HG03442 (cell line): ENCODE results near the gene SMURF1.
"Not testable (repeated sequence)": the region's sequence is repeated elsewhere in the genome, so short reads cannot be mapped to it uniquely, and the experiment has no call there.

ENCODE experiments used
- ATAC-seq: cut with Tn5 transposase; IDR thresholded peaks from one replicate; pipeline ENCODE4 v1.9.1; 2021; ENCODE audit warnings: mild to moderate bottlenecking, moderate library complexity; ENCODE audit not compliant: unreplicated experiment

The SMURF1 gene

GRCh38 chr7:99143853-99144672, at the start of gene SMURF1:
SMURF1 (minus strand) TSS chr7:99144108; CDS start chr7:99143780, 328 bp downstream.
- ATAC-seq = peak; percentile 76

GRCh38 chr7:99191869-99192596, 48.1 kb upstream of the SMURF1 start:
- no peak for ATAC-seq

GRCh38 chr7:99190359-99191009, 46.6 kb upstream of the SMURF1 start:
- ATAC-seq = no peak

- ATAC-seq = no peak
Observed at GRCh38 chr7:99189222-99189621, 45.3 kb upstream of the SMURF1 start.

- ATAC-seq = no peak
Observed at GRCh38 chr7:99188221-99188620, 44.3 kb upstream of the SMURF1 start.

GRCh38 chr7:99184532-99185218, 40.8 kb upstream of the SMURF1 start:
- no peak for ATAC-seq

GRCh38 chr7:99180067-99180650, 36.3 kb upstream of the SMURF1 start:
- no peak for ATAC-seq

GRCh38 chr7:99177165-99177564, 33.3 kb upstream of the SMURF1 start:
- no peak for ATAC-seq

GRCh38 chr7:99173787-99174186, 29.9 kb upstream of the SMURF1 start:
- ATAC-seq = no peak

- no peak for ATAC-seq
Observed at GRCh38 chr7:99171731-99172130, 27.8 kb upstream of the SMURF1 start.

GRCh38 chr7:99170730-99171074, 26.8 kb upstream of the SMURF1 start:
- ATAC-seq = no peak

GRCh38 chr7:99170065-99170729, 26.3 kb upstream of the SMURF1 start:
- ATAC-seq = no peak

GRCh38 chr7:99167072-99167471, 23.2 kb upstream of the SMURF1 start:
- ATAC-seq = no peak

- ATAC-seq = no peak
Observed at GRCh38 chr7:99165816-99166215, 21.9 kb upstream of the SMURF1 start.

GRCh38 chr7:99163669-99164068, 19.8 kb upstream of the SMURF1 start:
- ATAC-seq = not testable (repeated sequence)

- ATAC-seq = no peak
Observed at GRCh38 chr7:99156649-99157048, 12.7 kb upstream of the SMURF1 start.

GRCh38 chr7:99155211-99155610, 11.3 kb upstream of the SMURF1 start:
- no peak for ATAC-seq

- no peak for ATAC-seq
Observed at GRCh38 chr7:99146979-99147378, 3.1 kb upstream of the SMURF1 start.

GRCh38 chr7:99143521-99143852, 421 bp downstream of the SMURF1 start:
- ATAC-seq = peak; percentile 28

GRCh38 chr7:99142727-99143520, 984 bp downstream of the SMURF1 start:
- no peak for ATAC-seq
